ENCODE data around the gene XAGE2. TPM values are rescaled to one million over a fixed set of nuclear protein-coding genes. Genes with fewer than 3 reads are reported as not detected.
"Not testable (repeated sequence)": the region's sequence is repeated elsewhere in the genome, so short reads cannot be mapped to it uniquely, and the experiment has no call there.

XAGE2 gene
- total RNA-seq, 1 experiment from 2014 or later, result not detected

- H4K20me1 ChIP-seq (ENCODE audit: low read length); intact Hi-C loops (cut with micrococcal nuclease); H3F3A ChIP-seq (ENCODE audit: low read length, unreplicated experiment); H3K9me3 ChIP-seq (ENCODE audit: low read length); CTCF ChIA-PET; H3K9ac ChIP-seq (ENCODE audit: low read length); H3K27ac ChIP-seq (ENCODE audit: low read length); H3K4me2 ChIP-seq (ENCODE audit: low read length); H3K4me1 ChIP-seq (ENCODE audit: insufficient read depth, low read length); ATAC-seq; H3K36me3 ChIP-seq (ENCODE audit: low read depth, low read length); H3K27me3 ChIP-seq (ENCODE audit: low read length); H3K79me2 ChIP-seq (ENCODE audit: low read length); H2AFZ ChIP-seq (ENCODE audit: low read length); H3K9me2 ChIP-seq (replicated peaks; ENCODE audit: low read length); BruUV-seq (replicated peaks); H3K4me3 ChIP-seq (ENCODE audit: low read length); POLR2A ChIA-PET (ENCODE audit: unreplicated experiment): not testable (repeated sequence)
- TF ChIP-seq CTCF (conservative IDR thresholded peaks at IDR 0.05; ENCODE audit: low read depth, low read length), result peak; percentile 51
- peak; percentile 47 for DNase-seq
These were observed 23.4 kb upstream of the XAGE2 start for GRCh38 chrX:52345402-52345801.

- Histone ChIP-seq H3K79me2 (ENCODE audit: low read length) (no peaks in the 10 kb centered on the region), H3K27ac (ENCODE audit: low read length) (peak overlapping the region; percentile 11; the same call in 1 of the 2 replicates), H3K27me3 (ENCODE audit: low read length) (no peaks in the 10 kb centered on the region), H3K9ac (ENCODE audit: low read length) (no peak overlapping the region), H3F3A (ENCODE audit: low read length, unreplicated experiment) (no peaks in the 10 kb centered on the region), H3K4me3 (ENCODE audit: low read length) (no peak overlapping the region), H3K4me1 (ENCODE audit: insufficient read depth, low read length) (peaks cover 10% of the 10 kb centered on the region), H3K9me2 (replicated peaks; ENCODE audit: low read length) (no peaks in the 10 kb centered on the region), H2AFZ (ENCODE audit: low read length) (no peak overlapping the region), H3K36me3 (ENCODE audit: low read depth, low read length) (no peaks in the 10 kb centered on the region), H3K4me2 (ENCODE audit: low read length) (no peak overlapping the region), H4K20me1 (ENCODE audit: low read length) (no peaks in the 10 kb centered on the region), H3K9me3 (ENCODE audit: low read length) (no peaks in the 10 kb centered on the region)
- DNase-seq (peak; percentile 84), ATAC-seq (peak; percentile 89)
- TF ChIP-seq EZH2phosphoT487 (IDR thresholded peaks at IDR 0.05; ENCODE audit: borderline replicate concordance, low read length) (no peak), CTCF (conservative IDR thresholded peaks at IDR 0.05; ENCODE audit: low read depth, low read length) (no peak), EZH2 (IDR thresholded peaks at IDR 0.05; ENCODE audit: low read length, unreplicated experiment) (no peak)
- intact Hi-C loops (cut with micrococcal nuclease), result no loop called here
- BruUV-seq (replicated peaks), result no TSS peak
- POLR2A ChIA-PET (ENCODE audit: unreplicated experiment), result no interaction called here
- CTCF ChIA-PET, result no interaction called here
These were observed 22.4 kb upstream of the XAGE2 start for GRCh38 chrX:52346174-52347165.

GRCh38 chrX:52349681-52350080 is 19.1 kb upstream of the XAGE2 start:
- intact Hi-C loops (cut with micrococcal nuclease), result no loop called here
- no peak overlapping the region for H3K9ac ChIP-seq (ENCODE audit: low read length)
- BruUV-seq (replicated peaks), result no TSS peak

More at GRCh38 chrX:52349681-52350080, 19.1 kb upstream of the XAGE2 start:
- Histone ChIP-seq H3K27me3 (ENCODE audit: low read length) (no peaks in the 10 kb centered on the region), H3K4me3 (ENCODE audit: low read length) (no peak overlapping the region), H3K27ac (ENCODE audit: low read length) (no peak overlapping the region), H2AFZ (ENCODE audit: low read length) (no peak overlapping the region), H3K9me2 (replicated peaks; ENCODE audit: low read length) (no peaks in the 10 kb centered on the region), H3K79me2 (ENCODE audit: low read length) (no peaks in the 10 kb centered on the region), H3F3A (ENCODE audit: low read length, unreplicated experiment) (no peaks in the 10 kb centered on the region), H4K20me1 (ENCODE audit: low read length) (no peaks in the 10 kb centered on the region), H3K4me2 (ENCODE audit: low read length) (no peak overlapping the region), H3K4me1 (ENCODE audit: insufficient read depth, low read length) (peaks cover 10% of the 10 kb centered on the region), H3K36me3 (ENCODE audit: low read depth, low read length) (no peaks in the 10 kb centered on the region), H3K9me3 (ENCODE audit: low read length) (no peaks in the 10 kb centered on the region)
- ChIA-PET POLR2A (ENCODE audit: unreplicated experiment) (no interaction called here), CTCF (no interaction called here)
- TF ChIP-seq EZH2phosphoT487 (IDR thresholded peaks at IDR 0.05; ENCODE audit: borderline replicate concordance, low read length) (no peak), EZH2 (IDR thresholded peaks at IDR 0.05; ENCODE audit: low read length, unreplicated experiment) (no peak), CTCF (conservative IDR thresholded peaks at IDR 0.05; ENCODE audit: low read depth, low read length) (no peak)
- DNase-seq (no peak), ATAC-seq (no peak)

All from PC-3 (cell line).